ENCODE measurements around the gene SH2D2A.

SH2D2A gene

DNA sequence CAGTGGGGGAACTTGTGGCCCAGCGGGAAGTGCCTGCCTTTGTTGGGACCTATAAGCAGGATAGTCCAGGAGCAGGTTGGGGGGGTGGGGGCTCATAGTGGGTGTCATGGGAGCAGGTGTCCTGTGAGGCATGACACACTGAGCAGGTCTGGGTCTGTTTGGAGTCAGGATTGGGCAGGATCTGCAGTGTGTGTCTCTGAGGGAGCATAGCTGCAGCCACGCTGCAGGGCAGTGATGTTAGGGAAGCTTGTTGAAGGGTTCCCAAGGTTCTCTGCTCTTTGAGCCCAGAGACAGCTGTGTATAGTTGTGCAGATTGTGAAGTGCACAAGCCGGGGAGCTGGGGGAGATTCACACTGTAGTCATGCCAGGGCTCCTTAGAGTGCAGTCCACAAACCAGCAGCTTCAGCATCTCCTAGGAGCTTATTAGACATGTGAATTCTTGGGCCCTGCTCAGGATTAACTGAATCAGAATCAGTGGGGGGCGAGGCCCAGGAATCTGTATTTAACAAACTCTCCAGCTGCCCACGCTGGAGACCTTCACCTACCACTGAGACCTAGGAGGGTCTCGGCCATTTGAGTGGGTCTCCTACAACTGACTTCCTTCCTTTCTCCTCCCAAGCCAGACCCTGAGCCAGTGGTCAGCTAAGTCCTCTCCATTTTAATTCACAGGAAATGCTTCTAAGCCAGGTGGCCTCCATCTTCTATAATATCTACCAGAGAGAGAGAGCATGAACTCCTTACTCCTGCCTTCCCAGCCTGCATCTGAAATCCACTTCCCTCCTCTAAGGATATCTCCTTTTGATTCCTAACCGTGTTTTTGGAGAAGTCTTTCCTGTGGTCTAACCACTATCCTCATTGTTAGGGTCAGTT is 31.2 kb upstream of the SH2D2A start:
- no peak for DNase-seq

DNA sequence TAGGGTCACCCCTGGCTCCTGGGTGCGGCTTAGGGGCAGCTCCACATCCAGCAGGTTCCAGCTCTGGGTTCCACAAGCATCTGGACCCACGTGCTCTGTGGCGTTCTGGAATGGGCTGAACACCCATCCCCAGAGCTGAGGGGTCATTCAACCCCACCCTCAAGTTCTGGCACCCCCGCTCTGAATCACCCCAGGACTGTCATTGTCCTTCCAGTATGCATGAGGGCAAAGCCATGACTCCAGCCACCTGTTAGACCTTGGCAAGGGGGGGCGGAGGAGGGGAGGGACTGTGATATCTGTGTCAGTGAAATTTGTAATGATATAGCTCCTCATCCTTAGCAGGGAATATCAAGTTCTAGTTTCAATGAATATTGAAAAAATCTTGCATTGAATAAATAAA is 30.0 kb upstream of the SH2D2A start:
- DNase-seq = no peak

DNA sequence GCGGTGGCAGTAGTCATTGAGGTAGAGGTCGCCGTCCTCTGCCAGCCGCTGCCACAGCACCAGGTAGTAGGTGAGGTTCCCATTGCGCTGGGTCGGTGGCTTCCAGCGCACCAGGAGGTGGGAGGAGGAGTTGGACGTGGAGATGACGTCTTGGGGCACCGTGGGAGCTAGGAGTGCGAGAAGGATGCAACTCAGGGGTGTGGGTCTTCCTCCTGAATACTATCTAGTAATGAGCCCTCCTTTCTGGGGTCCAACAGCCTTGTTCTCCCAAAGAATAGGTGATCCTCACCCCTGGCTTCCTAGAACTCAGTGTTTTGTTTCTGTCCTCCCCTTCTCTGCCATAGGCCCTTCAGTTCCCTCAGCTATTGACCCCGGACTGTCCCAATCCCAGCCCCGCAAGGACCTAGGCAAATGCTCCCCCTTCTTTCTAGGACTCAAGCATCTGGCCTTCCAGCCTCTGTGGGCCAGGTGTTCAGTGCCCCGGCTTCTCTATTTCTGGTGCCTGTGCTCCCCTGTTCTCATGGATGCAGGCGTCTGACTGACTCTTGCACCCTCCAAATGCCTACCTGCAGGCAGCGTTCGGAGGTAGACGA is 29.4 kb upstream of the SH2D2A start:
- no peak for DNase-seq

DNA sequence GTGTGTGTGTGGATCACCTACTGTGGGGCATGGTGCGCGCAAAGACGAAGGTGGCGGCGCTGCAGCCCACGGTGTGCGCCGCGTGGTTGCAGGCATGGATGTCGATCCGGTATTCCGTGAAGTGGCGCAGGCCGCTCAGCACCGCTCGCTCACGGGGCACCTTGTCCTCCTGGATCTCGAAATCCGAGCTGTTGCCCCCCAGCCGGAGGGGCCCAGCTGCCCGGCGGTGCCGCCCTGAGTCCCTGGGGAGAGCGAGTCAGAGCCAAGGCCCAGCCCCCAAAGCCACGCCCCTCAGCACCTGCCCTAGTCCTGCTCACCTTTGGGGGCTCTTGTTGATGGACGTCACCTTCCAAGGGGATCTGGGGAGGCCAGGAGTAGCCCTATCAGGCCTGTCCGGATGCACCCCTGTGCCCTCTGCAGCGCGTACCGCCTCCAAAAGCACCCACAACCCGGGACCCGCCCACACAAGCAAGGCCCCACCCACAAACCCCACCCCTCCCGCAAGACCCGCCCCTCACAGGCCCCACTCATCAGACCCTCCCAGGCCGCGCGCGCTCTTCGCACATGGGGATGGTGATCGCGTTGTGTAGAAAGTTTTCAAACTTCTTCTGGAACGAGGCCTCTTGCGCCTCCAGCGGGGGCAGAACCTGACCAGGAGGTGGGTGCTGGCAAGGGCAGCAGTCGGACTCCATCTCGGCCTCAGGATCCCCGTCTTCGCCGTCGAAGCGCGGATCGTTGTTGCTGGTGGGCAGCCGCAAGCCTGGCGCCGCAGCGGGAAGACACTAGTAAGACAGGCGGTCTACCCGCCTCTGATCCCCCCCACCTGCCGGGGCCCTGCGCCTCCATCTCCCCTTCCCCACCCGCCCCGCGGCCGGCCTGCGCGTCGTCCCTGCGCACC is 28.7 kb upstream of the SH2D2A start:
- DNase-seq = no peak

DNA sequence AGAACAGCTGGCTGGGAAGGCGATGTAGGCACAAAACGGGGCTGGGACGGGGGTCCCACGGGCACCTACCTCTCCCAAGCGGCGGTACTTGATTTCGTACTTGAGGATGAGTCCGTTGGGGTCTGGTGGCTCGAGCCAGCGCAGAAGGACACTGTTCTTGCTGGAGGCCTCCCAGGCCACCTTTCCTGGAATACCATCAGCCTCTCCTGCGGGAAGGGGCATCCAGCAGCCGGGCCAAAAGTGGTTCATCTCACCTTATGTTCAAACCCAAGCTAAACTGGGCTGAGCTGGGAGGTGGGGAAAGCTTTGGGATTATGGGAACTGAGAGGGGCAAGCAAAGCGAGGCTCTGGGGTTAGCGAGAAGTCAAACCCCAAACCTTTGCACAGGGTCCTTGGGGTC is 28.0 kb upstream of the SH2D2A start:
- no peak for DNase-seq

DNA sequence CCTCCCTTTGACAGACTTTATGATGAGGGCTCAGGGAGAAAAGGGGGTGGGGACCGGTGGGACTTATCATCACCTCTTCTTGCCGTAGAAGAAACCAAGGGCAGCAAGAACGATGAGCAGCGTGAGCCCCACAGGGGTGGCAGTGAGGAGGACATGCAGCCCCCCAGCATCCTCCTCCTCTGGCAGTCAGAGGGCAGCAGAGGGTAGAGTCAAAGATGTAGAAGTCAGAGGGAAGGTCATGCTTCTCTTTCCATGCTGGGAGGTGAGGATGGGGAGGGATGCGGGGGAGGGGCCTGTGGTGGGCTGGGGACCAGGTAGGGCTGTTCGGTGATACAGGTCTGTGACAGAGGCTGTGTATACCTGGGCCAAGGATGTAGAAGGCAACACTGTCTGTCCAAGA is 27.5 kb upstream of the SH2D2A start:
- DNase-seq = no peak

DNA sequence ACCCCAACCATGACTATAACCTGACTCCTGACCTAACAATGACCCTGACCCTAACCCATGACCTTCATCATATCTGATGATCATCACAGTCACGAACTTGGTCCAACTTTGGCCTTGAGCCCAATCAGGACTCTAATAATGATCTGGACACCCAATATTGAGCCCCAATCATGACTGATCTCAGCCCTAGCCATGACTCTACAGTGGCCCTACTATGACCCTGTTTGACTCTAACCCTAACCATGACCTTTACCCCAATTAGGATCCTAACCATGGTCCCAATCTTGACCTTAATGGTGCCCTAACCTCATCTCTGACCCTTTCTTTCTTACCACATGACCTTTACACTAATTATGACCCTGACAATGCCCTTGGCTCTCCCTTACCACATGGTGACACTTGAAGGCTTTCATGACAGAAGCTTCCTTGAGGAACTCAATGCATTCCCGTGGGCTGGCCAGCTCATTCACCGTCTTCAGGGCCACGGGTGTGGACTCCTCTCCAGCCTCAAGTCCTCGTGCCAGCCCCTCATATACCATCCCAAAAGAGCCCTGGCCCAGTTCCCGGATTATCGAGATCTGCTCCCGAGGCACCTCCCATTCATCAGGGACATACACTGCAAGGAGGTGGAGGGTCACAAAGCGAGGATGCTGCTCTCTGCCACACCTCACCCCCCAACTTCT is 26.1 kb upstream of the SH2D2A start:
- DNase-seq = no peak

DNA sequence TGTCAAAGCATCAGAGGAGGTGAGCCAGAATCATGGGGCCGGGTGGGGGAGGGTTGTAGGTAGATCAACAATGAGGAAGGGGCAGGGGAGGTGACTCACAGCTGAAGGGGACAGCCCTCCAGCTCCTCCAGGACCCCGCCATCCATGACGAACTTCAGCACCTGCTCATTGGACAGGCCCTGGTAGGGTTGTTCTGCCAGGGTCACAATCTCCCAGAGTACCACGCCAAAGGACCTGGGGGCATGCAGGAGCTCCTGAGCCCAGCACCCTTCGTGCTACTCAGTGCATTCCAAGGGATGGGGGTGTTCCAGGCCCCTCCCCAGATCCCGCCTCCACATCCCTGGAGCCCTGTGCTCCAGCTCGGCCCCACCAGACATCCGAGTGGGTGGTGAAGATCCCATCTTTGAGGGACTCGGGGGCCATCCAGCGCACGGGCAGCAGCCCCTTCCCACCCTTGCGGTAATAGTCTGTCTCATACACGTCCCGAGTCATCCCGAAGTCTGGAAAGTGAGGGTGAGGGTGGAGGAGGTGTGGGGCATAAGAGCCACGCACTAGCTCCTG is 24.7 kb upstream of the SH2D2A start:
- DNase-seq = no peak

DNA sequence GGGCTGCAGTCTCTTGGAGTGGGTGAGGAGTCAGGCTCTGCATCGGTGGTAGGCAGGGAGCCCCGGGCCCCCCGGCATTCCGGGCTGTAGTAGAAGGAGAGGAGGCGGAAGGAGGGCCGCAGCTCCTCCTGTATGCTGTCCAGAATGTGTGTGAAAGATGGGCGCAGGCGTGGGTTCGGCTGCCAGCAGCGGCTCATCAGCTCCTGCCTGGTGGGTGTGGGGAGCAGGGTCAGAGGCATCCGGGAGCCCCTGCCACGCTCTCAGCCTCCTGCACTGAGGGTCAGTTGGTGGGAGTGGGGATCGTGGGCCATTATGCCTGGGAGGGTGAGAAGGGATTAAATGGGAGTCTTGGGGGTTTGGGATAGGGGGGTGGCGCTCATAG is 24.2 kb upstream of the SH2D2A start:
- DNase-seq = no peak

DNA sequence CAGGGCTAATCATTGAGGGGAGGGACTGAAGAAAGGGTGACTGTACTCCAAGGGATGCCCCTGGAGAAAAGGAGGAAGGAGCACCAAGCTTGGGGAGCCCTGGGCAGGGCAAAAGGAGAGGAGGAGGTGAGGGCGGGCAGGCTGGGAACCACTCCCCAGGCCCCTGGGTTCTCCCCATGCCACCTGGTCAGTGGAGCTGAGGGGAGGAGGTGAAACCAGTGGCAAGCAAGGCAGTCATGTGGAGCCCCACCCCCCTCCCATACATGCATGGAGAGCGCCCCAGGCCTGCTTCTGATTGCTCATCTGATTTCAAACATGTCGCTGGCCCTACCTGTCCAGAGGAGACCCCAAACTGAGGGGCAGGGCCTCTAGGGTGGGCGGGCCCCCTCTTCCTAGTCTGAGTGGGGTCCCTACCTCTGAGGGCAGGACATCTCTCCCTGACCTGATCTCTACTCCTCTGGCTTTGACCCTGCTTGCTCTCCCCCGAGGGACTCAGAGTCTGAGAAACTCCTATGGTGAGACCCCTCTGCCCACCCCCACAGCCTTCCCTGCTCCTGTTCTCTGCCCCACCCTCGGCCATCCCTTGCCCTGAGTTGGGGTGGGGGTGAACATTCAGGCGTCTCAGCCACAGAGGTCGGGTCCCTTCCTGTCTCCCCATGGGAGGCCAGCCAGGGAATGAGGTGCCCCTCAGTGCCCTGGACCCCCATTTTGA is 23.7 kb upstream of the SH2D2A start:
- DNase-seq = no peak

DNA sequence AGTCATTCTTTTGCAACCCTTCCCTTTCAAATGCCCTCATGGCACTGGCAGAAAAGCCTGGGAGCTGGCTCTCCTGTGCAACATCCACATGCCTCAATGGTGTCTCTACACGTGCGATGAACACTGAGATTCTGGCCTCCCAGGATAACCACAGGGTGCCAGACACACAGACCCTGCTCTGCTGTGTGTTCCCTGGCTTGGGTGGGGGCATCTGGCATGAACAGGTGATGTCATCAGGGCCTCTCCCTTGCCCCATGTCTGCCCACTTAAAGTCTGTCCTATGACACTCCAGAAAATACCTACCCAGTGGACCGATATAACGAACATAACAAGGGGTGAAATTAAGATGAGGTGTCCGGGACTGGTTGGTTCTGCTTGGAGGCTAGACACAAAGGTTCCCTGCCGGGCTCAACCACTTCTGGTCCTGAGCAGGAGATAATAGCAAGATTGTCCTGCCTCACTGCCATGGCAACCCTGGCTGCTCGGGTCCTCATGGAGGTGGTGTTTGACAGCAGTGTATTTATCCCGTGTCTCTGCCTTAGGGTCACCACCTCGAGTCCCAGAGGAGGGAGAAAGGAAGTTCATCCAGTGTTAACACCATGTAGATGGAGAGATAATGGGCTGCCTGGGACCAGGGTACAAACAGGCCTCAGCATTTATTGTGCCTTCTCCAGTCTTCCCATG is 22.9 kb upstream of the SH2D2A start:
- no peak for DNase-seq

DNA sequence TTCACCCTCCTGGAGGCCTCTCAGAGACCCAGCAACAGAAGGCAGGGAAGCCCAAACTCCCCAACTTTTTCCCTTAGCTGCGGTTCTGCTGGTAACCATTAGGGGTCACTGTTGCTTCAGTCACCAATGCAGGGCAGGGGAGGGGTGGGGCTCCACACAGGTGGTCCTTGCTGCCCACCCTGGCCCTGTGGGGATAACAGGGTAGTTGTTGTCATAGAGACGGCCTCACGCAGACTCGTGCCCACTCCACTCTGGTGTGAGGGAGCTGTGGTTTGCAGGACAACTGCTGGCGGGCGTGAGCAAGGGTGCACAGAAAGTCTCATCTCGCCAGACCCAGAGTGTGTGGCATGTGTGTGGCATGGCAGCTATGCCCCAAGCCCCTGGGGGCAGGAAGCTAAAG is 22.3 kb upstream of the SH2D2A start:
- peak; percentile 22 to 35 for DNase-seq

DNA sequence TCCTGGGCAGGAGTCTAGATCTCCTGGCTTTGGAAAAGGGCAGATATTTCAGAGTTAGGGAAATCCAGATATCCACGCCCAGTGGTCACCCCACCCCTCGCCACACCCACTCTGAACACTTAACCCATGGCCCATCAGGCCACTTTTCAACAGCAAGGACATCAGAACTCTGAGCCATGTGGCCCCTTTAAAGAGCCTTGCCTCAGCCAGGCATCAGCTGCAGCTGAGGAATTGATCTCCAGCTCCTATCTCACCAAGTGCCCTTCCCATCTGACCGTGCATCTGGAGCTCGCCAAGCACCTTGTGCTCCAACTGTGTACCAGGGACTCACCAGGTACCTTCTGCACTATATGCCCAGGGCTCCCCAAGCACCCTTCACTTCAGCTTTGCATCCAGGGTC is 20.2 kb upstream of the SH2D2A start:
- no peak for DNase-seq

DNA sequence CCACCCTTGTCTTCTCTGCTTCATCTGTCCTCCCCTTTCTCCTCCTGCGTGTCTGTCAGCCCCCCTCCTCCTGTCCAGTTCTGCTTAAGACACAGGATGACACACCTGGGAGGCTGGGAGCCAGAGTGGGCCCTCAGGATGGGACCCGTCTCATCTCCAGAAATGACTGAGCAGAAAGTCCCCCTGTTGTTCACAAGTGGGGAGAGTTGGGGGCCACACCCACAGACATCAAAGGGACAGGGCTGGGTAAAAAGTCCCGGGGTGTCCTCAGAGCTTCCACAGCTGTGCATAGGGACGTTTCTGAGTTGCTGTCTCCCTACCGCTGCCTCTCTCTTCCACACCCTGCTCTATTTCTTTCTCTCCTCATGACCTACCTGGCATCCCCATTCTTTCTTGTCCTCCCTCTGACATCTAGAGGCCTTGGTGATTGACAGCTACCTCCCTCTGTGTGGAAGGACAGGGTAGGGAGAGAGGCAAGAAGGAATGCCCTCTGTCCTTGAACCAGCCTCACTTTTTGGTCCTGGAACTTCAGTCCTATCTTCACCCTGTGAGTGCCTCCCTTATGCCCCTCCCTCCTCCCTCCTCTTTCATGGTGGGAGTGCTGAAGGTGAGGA is 19.5 kb upstream of the SH2D2A start:
- DNase-seq = no peak

DNA sequence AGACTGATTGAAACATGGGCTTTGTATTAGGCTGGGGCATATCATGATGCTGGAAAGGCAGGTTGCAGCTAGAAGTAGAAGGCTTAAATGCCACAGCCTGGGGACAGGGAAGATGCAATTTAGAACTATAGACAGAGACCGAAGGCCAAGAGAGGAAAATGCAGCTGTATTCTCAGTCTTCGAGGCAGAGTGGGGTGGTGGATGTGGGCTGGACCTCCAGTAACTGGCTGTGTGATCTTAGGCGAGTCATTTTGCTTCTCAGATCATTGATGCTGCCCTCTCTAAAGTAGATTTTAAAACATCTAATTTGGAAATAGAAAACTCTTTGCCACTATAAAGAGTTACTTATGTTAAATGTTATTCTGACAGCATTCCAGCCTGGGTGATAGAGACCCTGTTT is 17.7 kb upstream of the SH2D2A start:
- no peak for DNase-seq

DNA sequence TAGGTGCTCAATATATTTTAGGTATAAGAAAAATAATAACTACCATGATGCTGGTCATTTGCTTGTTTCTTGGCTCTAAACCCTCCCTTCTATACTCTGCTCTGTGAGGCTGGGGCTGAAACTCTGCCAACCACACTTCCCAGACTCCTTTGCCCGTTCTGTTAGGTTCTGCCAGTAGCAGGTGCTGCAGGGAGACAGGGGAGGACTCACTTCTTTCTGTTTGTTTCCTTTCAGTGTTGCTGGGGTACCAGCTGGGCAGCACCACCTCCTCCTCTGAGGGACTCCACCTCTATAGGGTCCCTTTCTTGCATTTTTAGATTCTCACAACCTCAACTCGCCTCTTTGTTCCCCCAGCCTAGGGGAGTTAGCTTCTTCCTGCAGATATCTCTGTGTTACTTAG is 17.0 kb upstream of the SH2D2A start:
- DNase-seq = no peak

DNA sequence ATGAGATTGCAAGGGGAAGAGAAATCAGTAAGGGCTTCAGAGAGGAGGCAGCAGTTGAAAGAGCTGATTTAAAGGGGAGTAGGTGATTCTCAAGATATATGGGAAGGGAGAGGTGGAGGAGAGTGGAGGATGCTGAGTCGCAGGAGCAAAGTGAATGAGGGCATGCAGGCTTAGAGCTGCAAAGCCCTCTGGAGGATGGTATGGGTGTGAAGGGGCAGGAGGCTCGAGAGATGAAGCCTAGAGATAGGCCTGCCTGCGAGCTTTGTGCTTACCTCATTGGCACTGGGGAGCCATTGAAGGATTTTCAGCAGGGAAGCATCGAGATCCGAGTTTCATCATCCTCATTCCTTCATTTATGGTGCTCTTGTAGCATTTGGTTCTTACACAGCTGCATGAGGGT is 15.8 kb upstream of the SH2D2A start:
- DNase-seq = no peak

DNA sequence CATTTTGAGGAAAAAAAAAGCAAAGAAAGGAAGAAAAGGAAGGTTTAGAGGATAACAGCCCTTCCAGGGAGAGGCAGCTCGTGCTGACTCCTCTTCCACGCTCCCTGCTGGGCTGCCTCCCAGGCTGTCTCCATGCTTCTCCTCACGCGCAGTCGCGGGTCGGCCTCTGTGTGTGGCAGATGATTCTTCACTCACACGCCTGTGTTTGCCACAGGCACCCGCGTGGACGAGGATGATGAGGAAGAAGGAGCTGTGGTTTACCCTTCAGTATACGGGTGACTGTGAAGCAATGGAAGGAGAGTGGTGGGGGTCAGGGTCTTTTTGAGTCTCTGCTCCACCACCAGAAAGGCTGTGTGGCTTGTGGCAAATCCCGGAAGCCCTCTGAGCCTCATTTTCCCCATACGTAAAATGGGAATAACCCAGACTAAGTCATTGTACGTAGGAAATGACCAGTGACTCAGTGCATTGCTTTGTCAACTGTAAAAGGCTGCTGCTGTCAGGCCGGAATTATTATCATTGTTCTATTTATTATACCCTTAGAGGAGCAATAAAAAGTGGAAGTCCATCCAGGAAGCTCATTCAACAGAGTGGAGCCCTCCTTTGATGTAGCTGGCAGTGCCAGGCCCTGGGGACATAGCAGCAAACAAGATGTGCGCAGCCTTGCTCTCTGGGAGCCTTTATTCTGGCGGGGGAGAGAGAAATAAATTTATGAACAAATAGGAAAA is 11.9 kb upstream of the SH2D2A start:
- no peak for DNase-seq

DNA sequence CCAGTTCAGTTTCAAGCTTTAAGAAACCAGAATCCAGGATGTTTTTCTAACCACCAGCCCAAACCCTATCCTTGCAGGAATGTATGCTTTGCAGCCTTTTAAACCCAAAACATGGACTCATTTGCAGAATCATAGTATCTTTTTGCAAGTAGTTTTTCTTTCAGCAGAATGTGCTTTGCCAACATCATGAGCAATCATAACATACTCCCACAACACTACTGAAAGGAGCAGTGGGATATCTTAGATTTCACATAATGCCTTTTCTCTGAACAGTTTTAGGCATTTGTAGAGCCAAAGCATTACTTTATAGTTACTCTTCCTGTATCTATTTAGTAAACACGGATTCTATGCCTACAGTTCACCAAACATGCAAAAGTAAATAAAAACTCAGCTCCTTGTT is 10.0 kb upstream of the SH2D2A start:
- no peak for DNase-seq

DNA sequence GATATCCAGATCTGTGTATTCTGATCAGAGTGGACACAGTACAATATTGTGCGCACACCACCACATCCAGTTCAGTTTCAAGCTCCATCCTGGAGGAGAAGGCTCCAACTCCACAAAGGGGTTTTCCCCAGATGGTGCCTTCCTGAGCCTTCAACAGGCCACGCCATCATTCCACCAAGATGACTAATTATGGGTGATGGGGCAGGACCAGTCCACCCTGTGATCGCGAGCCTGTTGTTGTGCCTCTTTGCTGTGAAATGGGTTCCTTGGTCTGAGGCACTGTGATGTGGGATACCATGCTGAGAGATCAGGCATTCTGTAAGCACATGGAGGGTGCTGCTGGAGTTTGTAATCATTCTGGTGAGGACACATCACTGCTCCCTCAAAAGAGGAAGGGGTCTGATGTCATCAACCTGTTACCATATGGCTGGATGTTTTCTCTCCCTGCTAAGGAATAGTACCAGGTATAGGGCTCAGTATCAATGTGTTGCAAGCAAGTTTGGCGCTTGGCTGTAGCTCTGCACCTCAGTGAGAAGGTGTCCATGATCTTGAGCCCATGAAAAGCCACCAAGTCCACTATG is 6.7 kb upstream of the SH2D2A start:
- no peak for DNase-seq
